Germinal center (tissue), 1 donor: ENCODE results near the gene SH3PXD2A.

Experiments used
- DNase-seq: peaks from one replicate; pipeline ENCODE4 v3.0.0; 2012; ENCODE audit warnings: mixed read lengths, low spot score

The SH3PXD2A gene

DNA sequence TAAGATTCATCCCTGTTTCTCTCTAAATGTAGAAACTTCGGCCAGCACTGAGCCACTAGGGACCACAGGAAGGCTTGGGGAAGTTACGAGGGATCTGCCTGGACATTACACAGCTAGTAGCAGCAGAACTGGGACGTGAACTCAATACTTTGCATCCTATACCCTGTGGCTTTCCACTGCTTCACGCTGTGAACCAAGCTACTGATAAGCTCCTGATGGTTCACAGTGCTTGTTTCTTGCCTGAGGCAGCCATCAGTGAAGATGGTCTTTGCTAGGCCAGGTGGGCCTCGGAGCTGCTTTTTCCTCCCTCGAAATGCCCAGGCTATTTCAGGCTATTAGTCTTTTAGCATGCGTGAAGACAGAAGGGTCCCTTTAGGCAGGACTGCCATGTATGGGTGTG lies 132.7 kb downstream of the SH3PXD2A start:
- DNase-seq = no peak

DNA sequence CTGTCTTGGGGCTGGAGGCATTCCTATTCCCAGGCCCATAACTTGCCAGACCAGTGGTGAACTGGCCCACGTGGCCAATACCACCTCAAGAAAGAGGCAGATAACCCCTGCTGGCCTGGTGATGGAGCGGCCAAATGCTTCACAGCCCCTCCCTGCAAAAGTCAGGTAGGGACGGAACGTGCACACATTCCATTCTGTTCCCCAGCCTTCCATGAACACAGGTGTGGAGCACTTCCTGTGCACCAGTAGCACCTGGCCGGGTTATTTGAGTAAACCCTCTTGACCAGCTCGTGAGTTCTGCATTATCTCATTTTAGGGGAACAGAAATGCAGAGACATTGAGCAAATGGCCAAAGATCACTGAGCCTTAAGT lies 134.4 kb downstream of the SH3PXD2A start:
- no peak for DNase-seq

DNA sequence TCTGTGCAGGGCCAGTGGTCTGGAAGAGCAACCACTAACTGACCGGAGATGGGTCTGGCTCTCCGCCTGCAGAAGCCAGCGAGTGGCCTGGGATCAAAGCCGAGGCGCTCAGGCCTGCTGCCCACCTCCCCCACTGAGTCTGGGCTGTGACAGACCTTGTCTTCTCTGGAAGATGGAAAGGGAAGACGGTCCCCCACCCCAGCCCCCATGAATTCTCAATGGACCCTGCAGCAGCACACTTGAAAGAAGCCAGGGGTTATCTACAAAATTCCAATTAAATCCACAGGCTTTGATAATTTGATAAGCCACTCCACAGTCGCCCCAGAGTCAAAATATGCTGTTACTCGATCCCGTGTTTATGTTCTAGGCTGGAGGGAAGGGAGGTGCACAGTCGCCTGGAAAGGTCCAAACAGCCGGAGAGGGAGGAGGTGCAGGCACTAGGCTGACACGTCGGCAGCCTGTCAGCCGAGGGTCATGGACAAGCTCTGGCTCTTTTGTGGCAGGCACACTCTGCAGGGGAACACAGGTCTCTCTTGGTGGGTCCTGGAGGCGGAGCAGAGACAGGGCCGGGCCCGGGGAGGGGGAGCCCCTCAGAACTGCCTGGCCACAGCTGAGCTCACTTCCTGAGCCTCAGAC lies 134.9 kb downstream of the SH3PXD2A start:
- no peak for DNase-seq

DNA sequence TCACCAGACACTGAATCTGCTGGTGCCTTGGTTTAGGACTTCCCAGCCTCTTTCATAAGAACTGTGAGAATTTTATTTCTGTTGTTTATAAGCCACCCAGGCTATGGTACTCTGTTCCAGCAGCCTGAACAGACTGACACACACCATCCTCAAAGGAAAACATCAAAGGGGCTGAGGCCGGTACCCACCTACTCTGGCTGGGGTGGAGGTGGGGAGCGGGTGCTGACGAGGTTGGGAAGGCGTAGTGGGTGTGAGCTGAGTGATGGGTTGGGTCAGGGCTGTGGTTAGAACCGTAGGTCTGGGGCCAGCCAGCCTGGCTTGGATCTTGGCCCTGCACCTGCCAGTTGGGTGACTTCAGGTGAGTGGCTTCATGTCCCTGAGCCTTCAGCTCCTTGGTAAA lies 136.3 kb downstream of the SH3PXD2A start:
- no peak for DNase-seq

DNA sequence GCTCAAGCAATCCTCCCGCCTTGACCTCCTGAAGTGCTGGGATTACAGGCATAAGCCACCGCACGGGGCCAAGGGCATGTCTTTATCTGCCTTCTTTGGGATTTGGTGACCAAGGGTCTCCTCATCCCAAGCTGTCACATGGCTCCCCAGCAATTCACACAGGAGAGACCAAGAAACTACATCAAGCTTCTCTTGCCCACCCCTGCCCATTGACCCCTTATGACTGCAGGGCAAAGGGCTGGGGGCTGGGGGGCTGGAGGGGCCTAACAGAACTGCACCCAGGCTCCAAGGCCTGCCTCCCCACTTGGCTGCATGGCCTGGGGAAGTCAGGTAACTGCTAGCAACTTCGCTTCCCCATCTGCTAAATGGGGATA lies 137.1 kb downstream of the SH3PXD2A start:
- no peak for DNase-seq

DNA sequence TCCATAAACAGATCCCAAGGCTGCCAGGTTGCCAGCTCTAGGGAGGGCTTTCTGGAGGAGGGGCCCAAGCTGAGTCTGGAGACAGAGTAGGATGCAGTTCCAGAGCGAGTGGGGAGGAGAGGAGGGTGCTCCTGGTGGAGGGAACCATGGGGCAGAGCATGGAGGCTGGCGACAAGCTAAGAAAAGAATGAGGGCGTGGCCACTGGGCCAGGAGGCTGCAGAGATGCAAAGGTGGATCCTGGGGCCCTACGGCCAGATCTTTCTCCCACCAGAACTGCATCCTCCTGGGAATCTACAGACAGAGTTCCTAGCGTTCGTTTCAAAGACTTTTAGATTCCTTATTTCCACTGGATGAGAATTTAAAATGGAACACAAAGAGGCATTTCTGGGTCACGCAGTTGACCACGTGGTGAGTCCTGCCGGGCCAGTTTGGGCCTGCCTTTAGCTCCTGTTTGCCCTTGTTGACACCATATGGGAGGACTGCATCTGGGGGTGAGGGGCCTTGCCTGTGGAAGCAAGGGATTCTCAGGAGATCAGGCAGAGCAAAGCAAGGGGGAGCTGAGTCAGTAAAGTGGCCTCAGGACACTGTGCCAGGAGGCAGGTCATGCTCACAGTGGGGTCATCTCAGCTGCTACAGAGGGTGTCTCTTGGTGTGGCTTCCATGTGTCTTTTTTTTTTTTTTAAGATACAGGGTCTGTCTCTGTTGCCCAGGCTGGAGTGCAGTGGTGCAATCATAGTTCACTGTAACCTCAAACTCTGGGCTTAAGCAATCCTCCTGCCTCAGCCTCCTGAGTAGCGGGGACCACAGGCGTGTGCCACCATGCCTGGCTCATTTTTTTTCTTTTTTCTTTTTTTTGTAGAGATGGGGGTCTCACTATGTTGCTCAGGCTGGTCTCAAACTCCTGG lies 137.8 kb downstream of the SH3PXD2A start:
- DNase-seq = no peak

DNA sequence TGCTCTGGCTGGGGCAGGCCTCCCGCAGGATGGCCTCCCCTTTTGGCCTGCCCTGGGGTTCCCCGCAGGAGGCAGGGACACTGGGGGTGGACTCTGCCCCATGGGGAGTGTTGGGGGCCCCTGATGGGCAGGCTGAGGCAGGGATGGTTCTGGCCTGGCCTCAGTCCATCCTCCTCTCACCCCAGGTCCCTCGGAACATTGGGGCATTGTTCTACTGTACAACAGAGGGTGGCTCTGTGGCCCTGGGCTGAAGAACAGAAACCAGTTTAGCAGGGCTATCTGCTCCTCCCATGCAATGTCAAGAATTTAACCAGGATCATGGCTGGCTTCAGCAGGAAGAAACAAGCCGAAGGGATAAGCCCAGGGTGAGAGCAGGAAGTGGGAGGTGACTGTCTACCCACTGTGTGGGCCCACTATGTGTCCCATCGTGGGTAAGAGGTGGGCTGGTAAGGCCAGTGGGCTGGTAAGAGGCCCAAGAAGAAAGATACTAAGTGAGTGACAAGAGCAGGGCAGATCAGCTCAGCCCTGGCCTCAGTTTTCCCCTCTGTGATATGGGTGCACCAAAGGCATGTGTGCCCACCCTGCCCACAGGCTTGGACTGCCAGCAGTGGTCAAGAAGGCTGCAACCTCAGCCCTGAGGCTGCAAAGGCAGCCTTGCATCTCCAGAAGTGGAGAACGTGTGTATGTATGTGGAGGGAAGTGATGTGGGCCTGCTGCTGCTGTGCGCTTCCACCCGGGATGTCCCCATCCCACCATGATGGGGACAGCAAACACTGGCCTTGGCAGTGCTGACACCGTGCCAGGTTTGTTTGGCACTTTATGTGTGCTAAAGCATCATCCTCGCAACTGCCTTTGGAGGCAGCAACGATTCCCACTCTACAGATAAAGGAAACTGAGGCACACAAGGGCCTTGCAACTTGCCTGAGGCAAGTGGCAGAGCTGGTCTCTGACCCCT lies 138.9 kb downstream of the SH3PXD2A start:
- DNase-seq = no peak

DNA sequence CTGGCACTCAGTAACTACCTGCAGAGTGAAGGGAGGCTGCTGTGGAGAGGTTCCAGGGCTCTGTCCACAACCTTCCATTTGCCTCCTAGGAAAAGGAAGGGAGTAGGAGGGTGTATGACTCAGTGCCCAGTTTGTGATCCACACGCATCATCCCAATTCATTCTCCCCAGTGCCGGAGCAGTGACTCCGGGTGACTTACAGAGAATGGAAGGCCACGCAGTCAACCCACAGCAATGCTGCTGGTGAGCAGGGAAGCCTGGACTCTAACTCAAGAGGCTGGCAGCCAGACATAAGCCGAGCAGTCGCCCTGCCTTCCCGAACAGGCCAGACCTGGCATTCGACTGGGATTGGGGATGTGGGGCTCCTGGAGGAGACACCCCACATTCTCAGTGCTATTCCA lies 139.9 kb downstream of the SH3PXD2A start:
- DNase-seq = no peak

DNA sequence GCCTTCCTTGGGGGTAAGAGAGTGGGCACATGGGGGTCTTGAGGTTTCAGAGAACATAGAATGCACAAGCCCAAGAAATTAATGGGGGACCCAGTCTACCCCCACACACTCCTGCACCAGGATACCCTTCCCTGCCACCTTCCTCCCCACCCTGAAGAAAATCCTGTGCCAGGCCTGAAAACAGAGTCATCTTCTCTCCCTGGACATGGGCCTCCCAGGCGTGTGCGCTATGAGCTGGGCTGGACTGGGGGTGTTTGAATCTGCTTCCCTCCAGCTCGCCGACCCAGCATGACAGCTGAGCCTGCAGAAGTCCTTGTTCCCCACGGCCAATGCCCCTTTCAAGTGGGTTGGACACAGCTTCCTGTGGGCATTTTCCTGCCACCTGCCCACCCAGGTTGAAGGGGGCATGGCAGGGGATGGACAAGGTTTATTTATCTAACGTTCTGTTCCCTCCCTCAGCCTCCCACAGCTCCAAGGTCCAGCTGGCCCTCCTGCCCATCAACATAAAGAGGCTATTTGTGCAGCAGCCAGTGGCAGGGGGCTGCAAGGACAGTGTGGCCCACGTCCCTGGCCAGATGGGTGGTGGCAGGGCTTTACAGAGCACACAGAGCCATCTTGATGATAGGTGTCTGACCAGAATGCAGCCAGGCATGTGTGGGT lies 141.0 kb downstream of the SH3PXD2A start:
- no peak for DNase-seq

DNA sequence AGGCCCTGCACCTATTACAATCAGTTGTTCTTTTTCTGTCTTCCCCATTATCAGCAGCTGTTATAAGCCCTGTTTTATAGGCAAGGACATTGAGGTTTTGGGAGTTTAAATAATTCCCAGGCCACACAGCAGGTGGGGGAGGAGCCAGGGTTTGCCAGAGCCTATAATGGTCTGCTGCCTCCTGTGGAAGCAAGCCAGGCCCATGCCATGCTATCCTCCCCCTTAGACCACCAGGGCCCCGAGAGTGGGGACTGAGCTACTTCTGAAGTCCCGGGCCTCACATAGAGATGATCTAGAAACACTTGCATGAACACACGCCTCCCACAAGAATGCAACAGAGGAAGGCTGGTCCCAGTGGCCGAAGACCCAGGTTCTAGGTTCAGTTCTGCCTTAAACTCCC lies 141.7 kb downstream of the SH3PXD2A start:
- no peak for DNase-seq

DNA sequence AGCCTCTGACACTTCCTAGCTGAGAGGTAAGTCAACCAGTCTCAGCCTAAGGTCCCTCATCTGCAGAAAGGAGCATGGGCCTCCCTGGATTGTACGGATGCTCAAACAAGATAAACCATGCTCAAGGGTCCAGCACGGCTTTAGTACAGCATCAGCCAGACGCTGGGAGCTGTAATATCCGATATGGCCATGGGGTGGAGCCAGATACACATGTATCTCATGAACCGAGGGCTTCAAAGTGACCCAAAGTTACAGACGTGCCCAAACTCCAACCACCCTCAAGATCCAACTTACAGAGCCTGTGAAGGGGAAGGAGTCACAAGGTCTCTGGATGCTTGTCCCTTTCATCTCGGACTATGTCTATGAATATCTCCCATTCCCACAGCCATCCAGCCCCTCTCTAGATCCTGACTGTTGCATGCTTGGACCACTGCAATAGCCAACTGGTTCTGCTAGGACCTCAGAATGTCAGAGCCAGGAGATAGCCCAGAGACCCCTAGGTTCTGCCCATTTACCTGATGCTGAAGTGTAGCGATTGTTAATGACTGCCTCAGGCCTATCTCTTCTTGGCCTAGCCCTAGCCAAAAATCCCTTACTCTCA lies 142.4 kb downstream of the SH3PXD2A start:
- peak; percentile 71 for DNase-seq

DNA sequence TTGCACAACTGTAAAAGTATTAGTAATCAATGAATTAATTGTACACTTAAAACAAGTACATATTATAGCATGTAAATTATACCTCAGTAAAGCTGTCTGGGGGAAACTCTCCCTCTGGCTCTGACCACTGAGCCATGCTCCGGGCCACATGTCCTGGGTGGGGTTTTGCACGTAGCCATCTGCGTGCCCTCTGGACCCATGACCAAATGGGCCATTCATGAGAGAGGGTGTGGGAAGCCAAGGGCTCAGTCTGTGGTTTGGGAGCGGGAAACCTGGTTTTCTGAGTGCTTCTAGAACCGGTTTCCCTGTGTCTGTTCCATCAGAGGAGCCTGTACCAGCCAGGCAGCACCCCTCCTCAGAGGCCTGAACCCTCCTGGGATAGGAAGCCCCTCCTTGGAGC lies 143.2 kb downstream of the SH3PXD2A start:
- no peak for DNase-seq

DNA sequence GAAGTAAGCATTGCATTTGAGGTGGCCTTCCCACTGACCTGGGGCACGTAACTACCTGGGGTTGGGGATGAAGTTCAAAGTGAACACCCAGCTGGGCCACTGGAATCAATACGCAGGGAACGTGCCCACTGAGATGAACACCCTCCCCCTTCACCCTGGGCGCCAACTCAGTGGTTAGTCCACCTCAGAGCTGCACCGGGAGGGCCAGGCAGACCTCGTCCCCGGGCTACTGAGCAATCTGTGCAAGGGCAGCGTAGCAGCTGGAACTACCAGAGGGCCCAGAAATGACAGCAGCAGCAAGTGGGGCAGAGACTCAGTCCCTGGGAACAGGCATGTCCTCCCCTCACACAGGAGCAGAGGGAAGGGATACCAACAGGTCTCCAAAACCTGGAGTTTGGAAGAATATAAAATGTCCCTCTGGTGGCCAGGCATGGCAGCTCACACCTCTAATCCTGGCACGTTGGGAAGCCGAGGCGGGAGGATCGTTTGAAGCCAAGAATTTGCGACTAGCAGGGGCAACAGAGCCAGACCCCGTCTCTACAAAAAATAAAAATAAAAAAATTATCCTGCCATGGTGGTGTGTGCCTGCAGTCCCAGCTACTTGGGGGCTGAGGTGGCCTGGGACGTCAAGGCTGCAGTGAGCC lies 143.9 kb downstream of the SH3PXD2A start:
- DNase-seq = no peak

DNA sequence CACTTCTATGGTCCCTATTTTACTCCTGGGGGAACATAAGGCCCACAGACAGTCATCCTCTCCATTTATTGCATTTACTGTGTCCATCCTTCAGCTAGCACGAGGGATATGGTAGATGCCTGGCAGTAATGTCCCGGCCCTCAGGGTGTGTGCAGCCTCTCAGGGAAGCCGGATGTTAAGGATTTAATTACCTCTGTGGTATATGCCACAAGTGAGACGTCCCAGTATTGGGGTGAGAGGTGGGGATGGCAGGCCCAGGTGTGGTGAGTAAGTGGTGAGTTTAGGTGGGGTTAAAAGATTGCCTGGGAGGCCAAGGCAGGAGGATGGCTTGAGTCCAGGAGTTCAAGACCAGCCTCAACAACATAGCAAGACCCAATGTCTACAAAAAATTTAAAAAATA lies 144.9 kb downstream of the SH3PXD2A start:
- DNase-seq = no peak

DNA sequence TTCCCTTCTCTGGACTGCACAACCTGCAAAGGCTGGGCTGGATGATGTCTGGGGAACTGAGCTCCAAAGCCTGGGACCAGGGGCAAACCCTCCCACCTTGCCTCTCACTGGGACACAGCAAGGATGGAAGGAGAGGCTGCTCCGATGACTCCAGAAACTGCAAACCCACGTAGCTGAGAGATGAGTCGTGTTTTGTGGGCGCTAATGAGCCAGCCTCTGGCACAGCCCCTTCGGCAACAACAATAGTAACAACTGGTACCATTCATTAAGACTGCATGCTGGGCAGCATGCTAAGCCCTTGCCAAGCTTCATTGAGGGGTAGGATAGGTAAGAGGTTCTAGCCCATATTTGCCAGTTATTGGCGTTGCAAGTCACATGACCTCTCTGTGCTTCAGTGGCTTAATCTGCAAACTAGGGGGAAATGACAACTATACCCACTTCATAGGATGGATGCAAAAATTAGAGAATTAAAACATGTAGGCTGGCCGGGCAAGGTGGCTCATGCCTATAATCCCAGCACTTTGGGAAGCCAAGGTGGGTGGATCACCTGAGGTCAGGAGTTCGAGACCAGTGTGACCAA lies 145.9 kb downstream of the SH3PXD2A start:
- no peak for DNase-seq

DNA sequence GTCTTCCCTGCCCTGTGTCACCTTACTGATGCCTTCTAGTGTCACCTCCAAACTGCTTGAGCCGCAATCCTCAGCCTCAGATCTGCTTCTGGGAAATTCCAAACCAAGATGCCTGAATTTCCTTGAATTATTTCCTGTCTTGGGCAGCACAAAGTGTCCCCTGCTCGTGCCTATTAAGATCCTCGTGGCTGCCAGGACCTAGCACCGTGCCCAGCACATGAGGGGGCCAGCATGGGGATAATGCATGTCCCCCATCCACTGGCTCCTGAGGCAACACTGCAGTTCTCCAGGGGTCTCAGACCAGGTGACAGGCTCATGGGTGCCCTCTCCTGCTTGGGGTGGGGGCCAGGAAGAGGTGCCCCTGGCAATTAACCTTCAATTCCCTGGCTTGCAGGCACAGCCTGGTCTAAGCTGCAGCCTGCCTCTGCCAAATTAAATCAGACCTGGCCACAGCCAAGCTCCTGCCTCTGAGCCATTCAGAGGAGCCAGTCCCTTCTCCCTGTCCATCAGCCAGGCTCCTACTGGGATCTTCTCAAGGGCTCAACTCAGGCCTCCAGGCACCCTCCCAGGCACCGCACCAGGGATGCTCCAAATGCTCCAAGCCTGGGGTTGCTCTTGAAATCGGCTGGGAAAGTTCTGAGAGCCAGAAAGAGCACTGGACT lies 146.6 kb downstream of the SH3PXD2A start:
- no peak for DNase-seq

DNA sequence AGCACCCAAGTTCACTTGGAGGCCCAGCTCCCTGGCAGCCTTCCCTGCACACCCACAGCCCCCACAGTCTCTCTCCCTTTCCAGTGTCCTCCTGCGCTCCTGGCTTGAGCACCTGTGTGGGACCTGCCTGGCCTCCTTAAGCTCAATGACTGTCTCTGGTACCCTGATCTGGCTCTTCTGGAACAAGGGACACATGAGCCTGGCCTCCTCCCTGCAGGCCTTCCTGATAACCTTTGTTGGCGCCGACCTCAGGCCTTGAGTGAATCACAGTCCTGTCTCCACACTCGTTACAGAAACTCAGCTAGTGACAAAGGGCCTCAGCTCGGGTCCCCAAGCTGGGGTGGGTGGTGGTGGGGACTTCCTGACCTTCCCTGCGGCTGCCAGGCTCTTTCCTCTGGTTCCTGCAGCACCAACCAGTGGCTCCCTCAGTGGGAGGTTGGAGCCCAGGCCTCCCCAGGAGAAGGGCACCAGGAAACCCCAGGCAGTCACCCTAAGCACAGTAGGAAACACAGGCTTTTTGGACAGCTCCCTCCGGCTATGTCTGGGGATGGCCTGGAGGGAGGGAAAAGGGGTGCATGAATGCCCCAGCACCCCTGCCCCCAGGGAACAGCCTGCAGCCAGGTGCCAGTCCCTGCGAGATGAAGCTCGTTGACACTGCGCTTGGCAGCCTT lies 147.3 kb downstream of the SH3PXD2A start:
- DNase-seq = no peak

DNA sequence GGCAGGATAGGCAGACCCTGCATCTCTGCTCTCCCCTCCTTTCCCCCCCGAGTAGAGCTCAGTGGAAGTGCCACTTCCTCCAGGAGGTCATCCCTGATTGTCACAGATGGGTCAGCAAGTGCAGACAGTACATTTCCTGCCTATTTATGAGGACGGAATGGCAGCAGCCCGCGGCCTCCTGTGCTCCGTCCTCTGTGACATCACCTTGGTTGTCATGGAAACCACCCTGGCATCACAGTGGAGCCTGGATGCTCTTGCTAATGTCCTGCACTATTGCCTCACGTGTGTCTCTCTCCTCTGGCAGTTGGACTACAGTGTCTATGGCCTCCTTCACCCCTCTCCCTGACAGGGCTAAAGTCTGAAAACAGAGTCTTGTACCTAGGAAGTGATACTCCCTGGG lies 148.6 kb downstream of the SH3PXD2A start:
- no peak for DNase-seq

DNA sequence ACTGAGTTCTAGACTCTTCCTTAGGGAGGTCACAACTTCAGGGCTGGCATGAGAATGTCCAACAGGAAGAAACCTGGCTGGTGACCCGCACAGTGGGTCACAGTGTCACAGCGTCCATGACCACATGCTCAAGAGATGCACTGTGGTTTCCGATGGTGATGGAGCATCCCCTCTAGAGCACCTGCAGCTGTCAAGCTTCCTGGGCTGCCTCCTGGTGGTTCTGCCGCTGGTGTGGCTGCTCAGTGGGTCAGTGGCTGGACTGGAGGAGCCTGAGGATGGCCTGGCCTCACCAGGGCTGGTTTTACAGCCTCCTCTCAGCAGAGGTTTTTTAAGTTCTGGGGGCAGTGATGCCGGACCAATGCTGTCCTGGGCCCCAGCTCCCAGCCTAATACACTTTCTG lies 149.3 kb downstream of the SH3PXD2A start:
- DNase-seq = no peak
